IPS-11a (cell line): ENCODE measurements around the gene UVSSA.
A peak's percentile ranks its signal among the peaks of the same experiment; 100 is the strongest.

Experiments used
- H3K4me3 ChIP-seq: one replicate; pipeline ENCODE4 v1.5.1; 2013; ENCODE audit warnings: low read depth, low read length, control low read depth

The UVSSA gene, protein sequence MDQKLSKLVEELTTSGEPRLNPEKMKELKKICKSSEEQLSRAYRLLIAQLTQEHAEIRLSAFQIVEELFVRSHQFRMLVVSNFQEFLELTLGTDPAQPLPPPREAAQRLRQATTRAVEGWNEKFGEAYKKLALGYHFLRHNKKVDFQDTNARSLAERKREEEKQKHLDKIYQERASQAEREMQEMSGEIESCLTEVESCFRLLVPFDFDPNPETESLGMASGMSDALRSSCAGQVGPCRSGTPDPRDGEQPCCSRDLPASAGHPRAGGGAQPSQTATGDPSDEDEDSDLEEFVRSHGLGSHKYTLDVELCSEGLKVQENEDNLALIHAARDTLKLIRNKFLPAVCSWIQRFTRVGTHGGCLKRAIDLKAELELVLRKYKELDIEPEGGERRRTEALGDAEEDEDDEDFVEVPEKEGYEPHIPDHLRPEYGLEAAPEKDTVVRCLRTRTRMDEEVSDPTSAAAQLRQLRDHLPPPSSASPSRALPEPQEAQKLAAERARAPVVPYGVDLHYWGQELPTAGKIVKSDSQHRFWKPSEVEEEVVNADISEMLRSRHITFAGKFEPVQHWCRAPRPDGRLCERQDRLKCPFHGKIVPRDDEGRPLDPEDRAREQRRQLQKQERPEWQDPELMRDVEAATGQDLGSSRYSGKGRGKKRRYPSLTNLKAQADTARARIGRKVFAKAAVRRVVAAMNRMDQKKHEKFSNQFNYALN

GRCh38 chr4:1346781-1347409 lies at the start of gene UVSSA:
Gene UVSSA, plus strand, starts transcription at chr4:1347208. Its CDS starts 884 bp downstream, at chr4:1348092.
- peak within 1 kb of the TSS; percentile 77 for H3K4me3 ChIP-seq

DNA sequence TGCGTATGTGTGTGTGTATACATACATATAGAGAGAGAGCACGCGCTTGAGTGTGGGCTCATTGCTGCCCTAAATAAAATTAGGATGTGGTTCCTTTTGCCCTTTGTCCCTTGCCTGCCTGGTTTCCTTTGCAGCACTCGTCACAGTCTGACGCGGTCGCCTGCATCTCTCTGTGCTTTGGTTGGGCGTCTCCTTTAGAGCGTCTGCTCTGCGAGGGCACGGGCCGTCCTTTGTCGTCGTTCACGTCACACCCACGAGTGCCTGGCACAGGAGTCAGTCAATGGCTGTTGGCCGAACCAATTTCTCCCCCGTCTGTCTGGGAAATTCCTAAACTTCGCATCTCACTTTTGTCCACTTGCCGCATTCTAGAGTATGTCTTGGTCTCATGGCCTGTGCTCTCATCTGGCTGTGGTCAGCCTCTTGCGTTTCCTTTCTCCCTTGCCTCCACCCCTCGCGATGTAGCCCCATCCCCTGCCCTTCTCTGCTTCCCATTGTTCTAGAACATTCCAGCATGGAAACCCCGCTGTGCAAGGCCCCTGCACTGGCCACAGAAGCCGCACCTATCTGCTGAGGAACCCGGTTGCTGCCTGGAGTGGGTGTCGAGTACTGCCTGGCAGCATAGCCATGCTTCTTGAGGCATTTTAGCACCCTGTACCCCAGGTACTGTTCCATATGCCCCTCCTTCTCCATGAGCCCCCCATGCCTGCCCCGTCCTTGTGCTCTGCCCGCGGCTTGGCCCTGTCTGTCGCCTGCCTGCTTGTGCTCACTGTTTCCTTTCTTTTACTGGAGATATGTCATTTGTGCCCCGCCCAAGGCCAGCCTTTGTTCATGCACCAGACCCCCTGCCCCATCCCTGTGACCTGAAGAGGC lies 49.3 kb upstream of the UVSSA start:
- H3K4me3 ChIP-seq: no peak overlapping the region

DNA sequence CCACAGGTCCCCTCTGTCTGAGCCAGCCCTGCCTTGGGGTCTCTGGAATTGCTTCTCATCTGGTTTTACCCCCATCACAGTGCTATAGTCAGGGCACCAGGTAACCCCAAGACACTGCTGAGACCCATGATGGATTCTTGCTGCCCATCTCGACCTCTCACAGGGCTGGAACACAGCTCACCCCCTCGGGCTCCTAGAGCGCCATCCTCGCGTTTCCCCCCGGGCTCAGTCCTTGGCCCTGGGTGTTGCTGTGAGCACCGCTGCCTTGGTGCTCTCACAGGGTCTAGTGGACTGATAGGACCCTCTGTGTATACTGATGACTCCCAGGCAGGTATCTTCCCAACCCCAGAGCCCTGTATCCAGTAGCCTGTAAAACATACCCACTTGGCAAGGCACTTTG lies 48.5 kb upstream of the UVSSA start:
- H3K4me3 ChIP-seq: no peak overlapping the region

GRCh38 chr4:1299301-1299860 lies 47.6 kb upstream of the UVSSA start:
- H3K4me3 ChIP-seq: no peak overlapping the region

DNA sequence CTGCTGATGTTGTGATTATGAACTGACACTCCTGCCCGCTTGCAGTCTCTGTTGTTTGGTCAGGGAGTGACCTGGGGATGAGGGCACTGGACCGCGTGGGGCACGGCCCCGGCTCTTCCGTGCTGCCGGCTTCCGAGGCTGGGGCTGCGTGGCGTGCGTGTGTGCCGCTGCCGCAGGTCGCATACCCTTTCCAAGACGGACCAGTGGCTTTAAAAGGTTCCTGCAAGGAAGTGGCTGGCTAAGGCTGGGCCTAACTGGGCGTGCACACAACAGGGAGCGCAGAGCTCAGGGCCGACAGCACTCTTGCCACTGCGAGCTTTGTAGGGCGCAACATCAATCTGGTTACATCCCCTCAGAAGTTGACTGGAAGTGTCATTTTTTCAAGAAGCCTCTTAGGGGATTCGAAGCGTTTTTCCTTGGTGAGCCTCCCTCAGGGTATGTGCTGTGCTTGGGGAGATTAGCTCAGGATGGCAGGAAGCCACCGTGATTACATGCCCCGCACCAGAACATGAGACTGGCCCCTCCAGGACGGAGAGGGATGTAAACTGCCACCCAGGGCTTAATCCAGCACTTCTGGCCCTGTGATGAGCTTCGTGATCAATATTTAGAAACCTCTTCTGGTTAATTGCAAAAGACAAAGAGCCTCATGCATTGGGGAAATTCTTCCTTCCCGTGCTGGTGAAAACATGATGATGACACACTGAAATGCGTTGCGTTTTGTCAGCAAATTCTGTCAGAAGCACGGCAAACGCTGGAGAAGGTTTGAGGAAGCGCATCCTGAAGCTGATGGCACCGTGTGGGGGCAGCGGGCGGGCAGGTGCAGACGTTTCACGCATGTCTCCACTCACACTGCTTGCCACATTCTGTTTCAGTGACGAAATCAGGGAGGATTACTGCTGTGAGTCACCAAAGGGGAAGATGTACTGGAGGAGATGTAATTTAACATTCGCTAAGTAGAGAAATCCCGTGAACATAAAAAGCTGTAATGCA lies 46.2 kb upstream of the UVSSA start:
- no peak overlapping the region for H3K4me3 ChIP-seq

DNA sequence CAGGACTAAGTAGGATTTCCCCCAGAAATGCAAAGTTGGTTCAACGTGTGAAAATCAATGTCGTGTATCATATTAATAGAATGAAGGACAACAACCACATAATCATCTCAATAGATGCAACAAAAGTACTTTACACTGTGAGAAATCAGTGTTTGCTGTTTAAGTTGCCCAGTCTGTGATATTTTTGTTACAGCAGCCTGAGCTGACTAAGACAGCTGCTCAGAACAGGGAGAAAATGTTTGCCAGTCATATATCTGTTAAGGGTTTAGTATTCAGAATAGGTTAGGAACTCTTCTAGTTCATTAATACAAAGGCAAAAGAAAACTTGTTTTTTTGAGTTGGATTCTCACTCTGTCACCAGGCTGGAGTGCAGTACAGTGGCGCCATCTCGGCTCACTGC lies 44.8 kb upstream of the UVSSA start:
- no peak overlapping the region for H3K4me3 ChIP-seq

DNA sequence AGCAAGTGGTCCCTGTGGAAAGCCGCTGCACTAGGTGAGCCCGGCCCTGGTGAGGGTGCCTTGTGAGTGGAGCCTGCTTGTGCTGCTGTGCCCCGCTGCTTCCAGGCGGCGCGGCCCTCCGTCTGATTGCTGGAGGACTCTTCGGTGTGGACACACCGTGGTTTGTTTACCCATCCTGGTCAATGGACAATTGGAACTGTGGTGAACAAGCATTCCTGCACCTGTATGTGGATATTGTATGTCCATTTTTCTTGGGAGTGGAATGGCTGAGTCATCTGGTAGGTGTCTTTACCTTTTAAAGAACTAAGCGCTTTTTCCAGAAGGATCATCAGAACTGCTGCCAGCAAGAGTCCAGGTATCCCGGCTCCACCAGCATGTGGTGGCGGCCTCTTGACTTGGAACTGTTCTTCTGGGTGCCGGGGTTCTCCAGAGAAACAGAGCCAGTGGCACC lies 41.7 kb upstream of the UVSSA start:
- H3K4me3 ChIP-seq: no peak overlapping the region

GRCh38 chr4:1305781-1306455 lies 41.1 kb upstream of the UVSSA start:
- H3K4me3 ChIP-seq: no peak overlapping the region

DNA sequence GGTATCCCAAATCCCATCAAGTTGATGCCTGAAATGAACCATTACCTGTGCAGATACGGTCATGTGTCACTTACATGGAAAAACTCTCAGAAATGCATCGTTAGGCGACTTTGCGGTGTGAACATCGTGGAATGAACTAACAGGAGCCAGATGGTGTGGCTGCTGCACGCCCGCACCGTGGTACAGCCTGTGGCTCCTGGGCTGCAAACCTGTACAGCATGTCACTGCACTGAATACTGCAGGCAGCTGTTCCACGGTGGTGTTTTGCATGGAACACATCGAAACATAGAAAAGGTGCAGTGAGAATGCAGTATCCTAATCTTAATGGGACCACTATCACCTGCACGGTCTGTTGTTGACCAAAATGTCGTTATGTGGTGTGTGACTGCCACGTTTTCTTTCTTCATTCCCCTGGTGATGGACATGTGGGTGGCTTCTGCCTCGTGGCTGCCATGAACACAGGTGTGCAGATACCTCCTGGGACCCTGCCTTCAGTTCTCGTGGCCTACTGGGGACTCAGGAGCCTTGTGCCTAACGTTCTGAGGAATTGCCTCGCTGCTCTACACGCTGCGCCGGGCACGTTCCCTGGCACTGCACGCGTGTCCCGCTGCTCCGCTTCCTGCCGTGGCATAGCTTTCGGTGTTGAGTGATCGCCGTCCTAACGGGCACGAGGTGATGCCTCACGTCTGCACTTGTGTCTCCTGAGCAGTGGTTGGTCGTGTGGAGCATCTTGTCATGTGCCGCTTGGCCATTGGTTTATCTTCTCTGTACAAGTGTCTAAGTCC lies 38.9 kb upstream of the UVSSA start:
- no peak overlapping the region for H3K4me3 ChIP-seq

DNA sequence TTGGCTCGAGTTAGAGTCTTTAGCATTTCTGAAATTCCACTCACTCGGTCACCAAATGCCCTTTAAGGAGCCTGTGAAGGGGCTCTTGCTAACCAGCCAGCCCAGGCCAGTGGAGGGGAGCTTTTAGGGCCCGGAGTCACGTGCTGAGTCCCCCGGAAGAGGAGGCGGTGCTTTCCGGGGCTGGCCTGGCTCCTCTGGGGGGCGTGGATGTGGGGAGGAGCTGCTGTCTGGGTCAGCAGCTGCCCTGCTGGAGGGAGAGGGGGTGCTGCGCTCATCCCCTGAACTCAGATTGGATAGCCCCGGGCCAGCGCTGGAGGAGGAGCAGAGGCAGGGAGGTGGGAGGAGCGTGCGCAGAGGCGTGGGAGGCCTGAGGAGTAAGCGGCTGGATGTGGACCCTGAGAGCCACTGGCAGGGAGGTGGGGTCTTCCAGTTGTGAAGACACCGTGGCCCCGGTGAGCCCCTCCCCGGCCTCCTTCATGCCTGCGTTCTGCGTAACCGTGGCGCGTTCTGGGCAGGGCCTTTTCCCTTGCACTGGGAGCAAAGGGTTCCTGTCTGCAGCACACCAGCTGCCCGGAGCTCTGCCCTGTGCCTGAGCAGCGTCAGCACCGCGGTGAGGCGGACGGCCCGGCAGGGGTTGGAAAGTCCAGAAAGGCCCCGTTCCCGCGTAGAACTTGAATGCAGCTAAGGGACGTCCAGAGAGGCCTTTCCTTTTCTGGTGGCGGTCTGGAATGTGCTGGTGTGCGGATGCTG lies 37.6 kb upstream of the UVSSA start:
- H3K4me3 ChIP-seq: peak overlapping the region; percentile 14

DNA sequence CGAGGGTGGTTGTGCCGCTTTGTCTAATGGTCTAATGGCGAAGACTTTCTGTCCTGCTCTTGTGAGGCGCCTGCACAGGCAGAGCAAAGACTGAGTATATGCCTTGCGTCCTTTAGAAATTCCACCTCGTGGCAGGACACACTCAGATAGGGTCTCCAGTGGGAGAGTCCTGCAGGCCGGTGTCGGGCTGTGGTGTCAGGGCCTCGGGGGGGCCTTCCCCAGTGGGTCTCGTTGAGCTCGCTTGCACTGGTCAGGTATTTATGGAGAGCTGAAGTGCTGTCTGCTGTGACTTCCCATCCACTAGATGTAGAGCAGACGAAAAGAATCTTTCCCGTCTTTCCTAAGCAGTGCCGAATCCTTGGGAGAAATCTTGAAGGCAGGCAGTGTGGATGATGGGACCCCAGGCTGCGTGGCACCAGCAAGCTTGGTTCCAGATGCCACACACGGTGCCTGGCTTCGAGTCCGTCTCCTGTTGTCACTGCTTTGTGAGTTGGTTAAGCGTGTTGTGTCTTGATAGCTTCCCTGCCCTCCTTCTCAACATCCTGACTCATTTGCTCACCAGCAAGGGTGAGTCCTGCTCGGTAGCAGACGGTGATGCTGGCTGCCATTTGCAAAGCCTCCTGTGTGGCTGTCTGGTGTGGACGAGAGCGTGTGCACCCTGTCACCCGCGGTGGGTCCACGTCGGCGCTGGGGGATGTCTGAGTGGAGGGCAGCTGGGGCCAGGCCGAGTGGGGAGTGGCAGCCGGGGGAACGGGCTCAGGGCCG lies 36.8 kb upstream of the UVSSA start:
- no peak overlapping the region for H3K4me3 ChIP-seq

DNA sequence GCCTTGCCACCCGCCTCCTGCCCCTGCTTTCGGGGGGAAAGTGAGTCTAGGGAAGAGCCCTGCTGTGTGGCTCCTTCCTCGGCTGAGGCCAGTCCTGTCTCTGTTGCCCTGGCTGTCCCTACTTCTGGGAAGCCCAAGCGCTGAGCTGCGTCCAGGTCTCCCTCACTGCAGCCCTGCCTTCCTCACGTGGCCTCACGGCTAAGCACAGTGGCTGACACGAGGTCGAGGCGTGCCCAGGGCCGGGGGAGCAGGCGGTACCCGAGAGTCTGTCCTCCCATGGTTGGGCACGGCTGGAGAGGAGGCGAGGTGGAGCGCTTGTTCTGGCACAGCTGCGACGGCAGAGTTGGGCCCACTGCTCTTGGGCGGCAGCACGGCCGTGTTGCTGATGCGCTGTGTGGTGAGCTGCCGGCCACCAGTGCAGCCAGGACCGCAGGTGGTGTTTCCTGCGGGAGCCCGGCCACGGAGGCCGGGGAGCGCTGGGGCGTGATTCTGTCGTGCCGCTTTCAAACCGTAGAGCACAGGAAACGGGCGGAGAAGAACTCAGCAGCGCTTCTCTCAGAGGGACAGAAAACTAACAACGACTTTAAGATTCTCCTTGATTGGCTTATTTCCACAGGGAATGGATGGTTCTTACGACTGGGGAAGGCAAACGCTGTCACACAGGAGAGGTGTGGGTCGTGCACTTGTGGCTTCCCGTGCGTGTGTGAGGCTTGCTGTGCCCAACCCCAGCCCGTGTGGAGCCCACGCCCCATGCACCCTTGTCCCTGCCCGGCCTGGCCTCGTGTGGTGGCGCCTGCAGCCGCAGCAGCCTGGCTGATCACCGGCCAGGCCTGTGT lies 36.0 kb upstream of the UVSSA start:
- H3K4me3 ChIP-seq: no peak overlapping the region

DNA sequence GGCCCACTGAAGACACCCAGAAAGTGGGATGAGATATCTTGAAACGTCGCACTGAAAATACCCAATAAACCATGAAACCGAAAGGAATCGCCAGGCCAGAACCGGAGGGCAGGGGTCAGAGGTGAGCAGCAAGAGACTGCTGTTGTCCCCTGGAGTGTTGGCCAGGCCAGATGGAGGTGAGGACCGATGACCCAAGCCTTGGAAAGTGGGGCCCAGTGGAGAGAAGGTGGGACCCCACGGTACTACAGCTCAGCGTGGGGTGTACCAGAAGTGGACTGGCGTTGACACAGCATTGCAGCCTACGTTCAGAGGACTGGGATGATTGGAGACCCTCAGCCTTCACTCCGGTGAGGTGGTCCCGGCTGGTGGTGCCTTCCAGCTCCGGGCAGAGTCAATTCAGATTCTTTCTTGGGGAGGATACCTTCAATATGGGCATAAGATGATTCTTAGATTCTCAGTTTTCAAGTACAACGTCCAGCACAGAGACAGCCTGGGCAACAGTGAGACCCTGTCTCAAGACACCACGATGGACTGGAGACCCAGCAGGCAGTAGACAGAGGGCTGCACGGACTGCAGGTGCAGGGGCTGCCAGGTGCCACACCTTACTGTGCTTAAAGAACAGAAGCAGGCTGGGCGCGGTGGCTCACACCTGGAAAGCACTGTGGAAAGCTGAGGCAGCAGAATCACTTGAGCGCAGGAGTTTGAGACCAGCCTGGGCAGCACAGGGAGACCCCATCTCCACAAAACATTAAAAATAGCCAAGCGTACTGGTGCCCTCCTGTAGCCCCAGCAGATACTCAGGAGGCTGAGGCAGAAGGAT lies 34.0 kb upstream of the UVSSA start:
- H3K4me3 ChIP-seq: no peak overlapping the region

- H3K4me3 ChIP-seq: no peak overlapping the region
These were observed 31.7 kb upstream of the UVSSA start for GRCh38 chr4:1315306-1315705.
